Fibroblast of villous mesenchyme (primary cell): Measurements from ENCODE around the gene ZXDC. TPM values are rescaled to one million over a fixed set of nuclear protein-coding genes. Genes with fewer than 3 reads are reported as not detected.

ENCODE experiments used
- DNase-seq: peaks from one replicate; pipeline ENCODE4 v3.0.0-alpha.2; 2010; ENCODE audit warnings: low read depth
- H3K4me3 ChIP-seq: 2 replicates; pipeline ENCODE4 v1.5.1; 2011; ENCODE audit warnings: low read depth, mild to moderate bottlenecking, low read length
- total RNA-seq: library from RNA; depleted of rRNA; stranded (reverse); fragments of >200 nt; gene quantifications from 2 replicates; pipeline ENCODE4 v1.2.3, GENCODE V29; 2012
- TF ChIP-seq, protein P1 (sequence below): IDR thresholded peaks from 2 replicates; pipeline ENCODE4 v1.5.1; 2012; ENCODE audit warnings: low read depth, mild to moderate bottlenecking, low read length; ENCODE audit not compliant: insufficient read depth

ZXDC gene
- total RNA-seq, 1 donor, result 17.7 TPM

DNA sequence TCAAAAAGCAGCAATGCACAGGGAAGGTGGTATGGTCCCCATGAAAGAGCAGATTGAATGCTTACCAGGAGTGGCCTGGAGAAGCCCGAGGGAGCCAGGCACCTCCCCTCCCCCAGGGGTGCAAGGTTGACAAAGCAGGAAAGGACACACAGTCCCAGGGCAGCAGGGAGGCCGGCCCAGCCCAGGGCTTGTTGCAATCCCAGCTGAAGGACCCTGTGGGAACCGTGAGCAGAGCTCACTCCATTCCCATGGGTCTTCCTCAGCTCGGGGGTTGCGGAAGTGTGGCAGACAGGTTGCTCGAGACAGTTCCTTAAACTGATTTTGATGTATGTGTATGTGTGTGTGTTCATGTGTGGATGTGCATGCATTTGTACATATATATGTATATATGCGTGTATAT lies 26.0 kb upstream of the ZXDC start:
- no peak for DNase-seq
- TF ChIP-seq, protein P1, sequence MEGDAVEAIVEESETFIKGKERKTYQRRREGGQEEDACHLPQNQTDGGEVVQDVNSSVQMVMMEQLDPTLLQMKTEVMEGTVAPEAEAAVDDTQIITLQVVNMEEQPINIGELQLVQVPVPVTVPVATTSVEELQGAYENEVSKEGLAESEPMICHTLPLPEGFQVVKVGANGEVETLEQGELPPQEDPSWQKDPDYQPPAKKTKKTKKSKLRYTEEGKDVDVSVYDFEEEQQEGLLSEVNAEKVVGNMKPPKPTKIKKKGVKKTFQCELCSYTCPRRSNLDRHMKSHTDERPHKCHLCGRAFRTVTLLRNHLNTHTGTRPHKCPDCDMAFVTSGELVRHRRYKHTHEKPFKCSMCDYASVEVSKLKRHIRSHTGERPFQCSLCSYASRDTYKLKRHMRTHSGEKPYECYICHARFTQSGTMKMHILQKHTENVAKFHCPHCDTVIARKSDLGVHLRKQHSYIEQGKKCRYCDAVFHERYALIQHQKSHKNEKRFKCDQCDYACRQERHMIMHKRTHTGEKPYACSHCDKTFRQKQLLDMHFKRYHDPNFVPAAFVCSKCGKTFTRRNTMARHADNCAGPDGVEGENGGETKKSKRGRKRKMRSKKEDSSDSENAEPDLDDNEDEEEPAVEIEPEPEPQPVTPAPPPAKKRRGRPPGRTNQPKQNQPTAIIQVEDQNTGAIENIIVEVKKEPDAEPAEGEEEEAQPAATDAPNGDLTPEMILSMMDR, result no peak
- H3K4me3 ChIP-seq, result no peak overlapping the region

- DNase-seq, result no peak
- TF ChIP-seq, protein P1, result no peak
These were observed 25.4 kb upstream of the ZXDC start for GRCh38 chr3:126501054-126501453.

DNA sequence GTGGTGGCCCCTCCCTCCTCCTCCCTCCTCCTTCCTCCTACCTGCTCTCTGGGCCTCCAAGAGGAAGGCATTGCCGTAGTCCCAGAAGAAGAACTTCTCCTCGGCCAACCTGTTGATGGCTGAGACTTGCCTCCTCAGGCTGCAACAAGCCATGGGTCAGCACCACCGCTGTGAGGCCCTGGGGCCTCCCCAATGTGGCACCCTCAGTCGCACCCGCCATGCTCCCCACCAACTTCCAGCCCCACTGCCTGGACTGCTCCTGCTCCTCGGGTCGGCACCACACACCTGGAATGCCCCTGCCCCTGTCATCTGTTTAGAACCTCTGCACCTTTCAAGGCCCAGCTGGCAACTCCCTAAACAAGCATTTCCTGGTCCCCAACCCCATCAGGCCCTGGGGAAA lies 24.3 kb upstream of the ZXDC start:
- TF ChIP-seq, protein P1, result no peak
- no peak overlapping the region for H3K4me3 ChIP-seq
- DNase-seq, result no peak

More at GRCh38 chr3:126501054-126501453, 25.4 kb upstream of the ZXDC start:
- H3K4me3 ChIP-seq, result no peak overlapping the region

- DNase-seq, result no peak
- TF ChIP-seq, protein P1, result no peak
- H3K4me3 ChIP-seq, result no peak overlapping the region
These were observed 23.7 kb upstream of the ZXDC start for GRCh38 chr3:126499401-126499800.

- no peak for DNase-seq
- TF ChIP-seq, protein P1, result no peak
- no peak overlapping the region for H3K4me3 ChIP-seq
These were observed 23.2 kb upstream of the ZXDC start for GRCh38 chr3:126498929-126499328.

- no peak for DNase-seq
- TF ChIP-seq, protein P1, result no peak
- no peak overlapping the region for H3K4me3 ChIP-seq
These were observed 22.8 kb upstream of the ZXDC start for GRCh38 chr3:126498461-126498860.

DNA sequence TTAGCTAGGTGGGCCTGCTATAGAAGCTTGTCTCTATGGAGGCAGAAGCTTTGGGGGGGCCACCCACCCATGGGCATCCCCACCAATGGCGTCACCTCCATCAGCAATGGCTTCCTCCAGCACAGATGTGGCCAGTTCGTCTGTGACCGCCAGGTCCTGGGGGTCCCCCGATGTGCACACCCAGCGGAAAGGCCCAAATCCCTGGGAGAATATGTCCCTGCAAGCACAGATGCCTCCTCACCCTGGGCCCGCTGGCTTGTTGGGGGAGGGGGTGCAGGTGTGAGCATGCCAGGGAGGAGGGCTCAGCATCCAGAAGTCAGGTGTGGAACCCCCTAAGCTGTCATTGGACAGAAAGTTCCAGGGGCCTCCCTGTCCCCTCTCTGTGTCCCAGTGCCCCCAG lies 22.3 kb upstream of the ZXDC start:
- no peak overlapping the region for H3K4me3 ChIP-seq
- DNase-seq, result no peak
- TF ChIP-seq, protein P1, result no peak
